Heart left ventricle (tissue), 13 donors: ENCODE measurements around the gene HPS5.

Experiments used
- POLR2A ChIP-seq, 2 donors: fragments of 450-650 bp; IDR thresholded peaks; one replicate each; pipeline ENCODE4 v1.6.1; 2017; ENCODE audit warnings: antibody characterized with exemption in 2 of 2, mild to moderate bottlenecking in 2 of 2, moderate library complexity in 2 of 2
- TF ChIP-seq, protein P1 (sequence below), 12 donors: fragments of 200-600 bp; sonication (generic) in 4 of 12; IDR thresholded peaks; one replicate each; pipeline versions ENCODE4 v1.5.0 to v1.8.0; 2018 to 2022; ENCODE audit warnings: antibody characterized with exemption in 12 of 12, mild to moderate bottlenecking in 5 of 12
- donor health status: ischemic (EF 13 %, LVEDD 7.1; RV severe dilation, severe dysfunction).
- donor health status: DM: no; HTN: yes; CAD: no.
- donor health status: DM: no; HTN: no; CAD: no.
- donor health status: ischemic (EF 25% LVEDD 6.9; RV normal size, moderate dysfunction).
- donor health status: ischemic (EF 25% LVEDD 5.7; RV mildly dilated, moderate dysfunction).
- donor health status: ischemic (EF 35%, LVEDD 5.7; RV mildly dilated, moderate dysfunction).
- donor health status: nonischemic (EF 11% LVEDD 7.7; RV severe dilation, severe dysfunction).
- donor health status: DM: yes; HTN: yes; CAD: no.
- donor health status: PGD.
- donor health status: ischemic (EF 29% LVEDD 5.4; RV normal size, mild dysfunction).
- donor health status: nonischemic (EF 23%, LVEDD 6.1; RV moderate dilation, normal function).

DNA sequence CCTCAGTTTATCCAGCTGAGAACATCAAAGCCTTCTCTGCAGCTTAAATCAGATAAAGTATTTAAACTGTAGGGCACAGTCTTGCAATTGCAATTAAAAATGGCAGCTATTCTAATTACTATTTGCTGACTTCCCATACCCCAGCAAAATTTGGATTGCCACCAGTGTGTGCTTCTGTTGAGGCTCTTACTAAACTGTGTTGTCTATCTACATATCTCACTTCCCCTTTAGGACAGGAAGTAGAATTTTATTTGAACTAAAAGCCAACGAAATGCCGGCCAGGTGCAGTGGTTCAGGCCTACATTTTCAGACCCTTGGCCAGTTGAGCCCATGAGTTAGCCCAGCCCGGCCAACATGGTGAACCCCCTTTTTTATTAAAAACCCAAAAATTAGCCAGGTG is 92.4 kb downstream of the HPS5 start:
- TF ChIP-seq, protein P1, sequence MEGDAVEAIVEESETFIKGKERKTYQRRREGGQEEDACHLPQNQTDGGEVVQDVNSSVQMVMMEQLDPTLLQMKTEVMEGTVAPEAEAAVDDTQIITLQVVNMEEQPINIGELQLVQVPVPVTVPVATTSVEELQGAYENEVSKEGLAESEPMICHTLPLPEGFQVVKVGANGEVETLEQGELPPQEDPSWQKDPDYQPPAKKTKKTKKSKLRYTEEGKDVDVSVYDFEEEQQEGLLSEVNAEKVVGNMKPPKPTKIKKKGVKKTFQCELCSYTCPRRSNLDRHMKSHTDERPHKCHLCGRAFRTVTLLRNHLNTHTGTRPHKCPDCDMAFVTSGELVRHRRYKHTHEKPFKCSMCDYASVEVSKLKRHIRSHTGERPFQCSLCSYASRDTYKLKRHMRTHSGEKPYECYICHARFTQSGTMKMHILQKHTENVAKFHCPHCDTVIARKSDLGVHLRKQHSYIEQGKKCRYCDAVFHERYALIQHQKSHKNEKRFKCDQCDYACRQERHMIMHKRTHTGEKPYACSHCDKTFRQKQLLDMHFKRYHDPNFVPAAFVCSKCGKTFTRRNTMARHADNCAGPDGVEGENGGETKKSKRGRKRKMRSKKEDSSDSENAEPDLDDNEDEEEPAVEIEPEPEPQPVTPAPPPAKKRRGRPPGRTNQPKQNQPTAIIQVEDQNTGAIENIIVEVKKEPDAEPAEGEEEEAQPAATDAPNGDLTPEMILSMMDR (IDR thresholded peaks at IDR 0.05) = no peak
- TF ChIP-seq POLR2A (IDR thresholded peaks at IDR 0.05) = no peak
